ENCODE results near the gene THADA.

DNA sequence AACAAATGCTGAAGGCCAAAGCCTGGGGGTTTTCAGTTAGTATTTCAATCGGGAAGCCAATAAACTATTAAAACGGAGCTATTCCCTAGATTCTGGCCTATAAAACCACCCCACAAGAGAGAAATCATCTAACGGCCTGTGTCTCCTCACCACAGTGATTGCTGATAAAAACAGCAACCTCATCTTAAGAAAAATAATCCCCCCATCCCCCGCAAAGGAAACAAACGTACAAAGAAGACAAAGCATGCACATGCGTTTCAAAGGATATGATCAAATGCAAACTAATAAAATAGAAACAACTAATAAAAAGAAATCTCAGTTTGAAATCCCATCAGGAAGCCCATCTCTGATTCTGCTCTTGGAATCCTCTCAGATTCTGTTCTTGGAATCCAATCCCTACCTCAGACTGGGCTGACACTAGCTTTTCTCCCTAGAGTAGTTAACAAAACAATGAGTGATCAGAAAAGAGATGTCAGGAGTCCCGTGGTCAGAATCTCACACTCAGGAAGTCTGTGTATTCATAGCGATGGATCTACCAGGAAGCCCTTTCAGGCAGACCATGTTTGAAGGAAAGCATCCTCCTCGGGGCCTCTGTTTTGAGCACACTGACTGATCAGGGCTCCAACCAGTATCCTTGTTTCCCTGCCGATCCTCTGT, 150.7 kb downstream of the THADA start:
- TF ChIP-seq, protein P1, sequence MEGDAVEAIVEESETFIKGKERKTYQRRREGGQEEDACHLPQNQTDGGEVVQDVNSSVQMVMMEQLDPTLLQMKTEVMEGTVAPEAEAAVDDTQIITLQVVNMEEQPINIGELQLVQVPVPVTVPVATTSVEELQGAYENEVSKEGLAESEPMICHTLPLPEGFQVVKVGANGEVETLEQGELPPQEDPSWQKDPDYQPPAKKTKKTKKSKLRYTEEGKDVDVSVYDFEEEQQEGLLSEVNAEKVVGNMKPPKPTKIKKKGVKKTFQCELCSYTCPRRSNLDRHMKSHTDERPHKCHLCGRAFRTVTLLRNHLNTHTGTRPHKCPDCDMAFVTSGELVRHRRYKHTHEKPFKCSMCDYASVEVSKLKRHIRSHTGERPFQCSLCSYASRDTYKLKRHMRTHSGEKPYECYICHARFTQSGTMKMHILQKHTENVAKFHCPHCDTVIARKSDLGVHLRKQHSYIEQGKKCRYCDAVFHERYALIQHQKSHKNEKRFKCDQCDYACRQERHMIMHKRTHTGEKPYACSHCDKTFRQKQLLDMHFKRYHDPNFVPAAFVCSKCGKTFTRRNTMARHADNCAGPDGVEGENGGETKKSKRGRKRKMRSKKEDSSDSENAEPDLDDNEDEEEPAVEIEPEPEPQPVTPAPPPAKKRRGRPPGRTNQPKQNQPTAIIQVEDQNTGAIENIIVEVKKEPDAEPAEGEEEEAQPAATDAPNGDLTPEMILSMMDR (IDR thresholded peaks at IDR 0.05 in 8 of 11, conservative IDR thresholded peaks at IDR 0.05 in 3 of 11), result no peak
- no peak for TF ChIP-seq POLR2AphosphoS5 (IDR thresholded peaks at IDR 0.05)
